SKM-1 (cell line): ENCODE measurements around the gene GIPC2.
"Not testable (repeated sequence)": the region's sequence is repeated elsewhere in the genome, so short reads cannot be mapped to it uniquely, and the experiment has no call there.

ENCODE experiments used
- DNase-seq: peaks from one replicate; lab custom pipeline; 2025; ENCODE audit not compliant: unreplicated experiment; lab: John Stamatoyannopoulos, UW

The GIPC2 gene

GRCh38 chr1:78094639-78095038, 48.9 kb downstream of the GIPC2 start:
- no peak for DNase-seq

GRCh38 chr1:78095593-78095992, 49.8 kb downstream of the GIPC2 start:
- DNase-seq, result no peak

- no peak for DNase-seq
Measured at GRCh38 chr1:78096017-78096416, 50.3 kb downstream of the GIPC2 start.

- DNase-seq, result no peak
Measured at GRCh38 chr1:78096976-78097375, 51.2 kb downstream of the GIPC2 start.

- DNase-seq, result no peak
Measured at GRCh38 chr1:78101051-78101450, 55.3 kb downstream of the GIPC2 start.

DNA sequence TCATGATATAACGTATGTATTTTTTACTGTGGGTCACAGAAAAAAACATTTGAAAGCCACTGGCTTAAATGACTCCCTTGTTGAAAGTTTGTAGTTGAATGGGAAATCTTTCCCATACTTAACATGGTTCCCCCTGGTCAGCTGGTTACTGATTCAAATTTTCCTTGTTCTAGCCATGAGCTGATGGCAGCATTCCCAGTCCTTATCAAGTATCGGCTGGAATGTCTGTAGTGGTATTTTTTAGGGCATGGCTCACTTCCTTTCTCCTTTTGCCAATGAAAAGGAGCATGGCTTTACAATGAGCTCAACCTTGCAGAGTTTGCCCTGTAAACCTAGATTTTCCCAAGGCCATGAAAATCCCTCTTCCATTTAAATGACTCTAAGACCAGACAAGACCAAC, 55.7 kb downstream of the GIPC2 start:
- DNase-seq, result no peak

DNA sequence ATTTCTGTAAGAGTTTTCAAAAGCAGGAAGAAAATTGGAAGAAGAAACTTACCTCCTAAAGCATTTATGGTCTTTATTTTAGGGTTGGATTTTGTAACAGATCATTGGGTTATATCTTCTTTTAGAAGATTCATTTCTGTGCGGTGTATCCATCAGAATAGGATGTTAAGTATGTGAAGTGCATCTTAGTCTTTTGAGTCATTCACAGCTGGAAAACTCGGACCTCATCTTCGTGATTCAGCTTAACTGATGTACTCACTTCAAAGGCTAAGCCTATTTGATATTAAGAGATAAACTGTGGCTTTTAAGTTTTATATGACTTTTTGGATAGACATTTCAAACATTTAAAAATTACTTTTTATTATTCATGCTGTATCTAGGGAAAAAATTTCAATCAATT, 56.3 kb downstream of the GIPC2 start:
- DNase-seq, result no peak

GRCh38 chr1:78102916-78103315, 57.1 kb downstream of the GIPC2 start:
- no peak for DNase-seq

GRCh38 chr1:78104322-78104721, 58.6 kb downstream of the GIPC2 start:
- no peak for DNase-seq

DNA sequence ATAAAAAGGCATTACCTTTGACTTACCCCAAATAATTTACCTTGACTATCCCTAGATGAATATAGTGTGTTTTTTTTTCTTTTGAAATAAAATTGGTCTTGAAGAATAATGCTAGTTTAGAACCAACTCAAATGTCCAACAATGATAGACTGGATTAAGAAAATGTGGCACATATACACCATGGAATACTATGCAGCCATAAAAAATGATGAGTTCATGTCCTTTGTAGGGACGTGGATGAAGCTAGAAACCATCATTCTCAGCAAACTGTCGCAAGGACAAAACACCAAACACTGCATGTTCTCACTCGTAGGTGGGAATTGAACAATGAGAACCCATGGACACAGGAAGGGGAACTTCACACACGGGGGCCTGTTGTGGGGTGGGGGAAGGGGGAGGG, 63.9 kb downstream of the GIPC2 start:
- DNase-seq, result not testable (repeated sequence)

DNA sequence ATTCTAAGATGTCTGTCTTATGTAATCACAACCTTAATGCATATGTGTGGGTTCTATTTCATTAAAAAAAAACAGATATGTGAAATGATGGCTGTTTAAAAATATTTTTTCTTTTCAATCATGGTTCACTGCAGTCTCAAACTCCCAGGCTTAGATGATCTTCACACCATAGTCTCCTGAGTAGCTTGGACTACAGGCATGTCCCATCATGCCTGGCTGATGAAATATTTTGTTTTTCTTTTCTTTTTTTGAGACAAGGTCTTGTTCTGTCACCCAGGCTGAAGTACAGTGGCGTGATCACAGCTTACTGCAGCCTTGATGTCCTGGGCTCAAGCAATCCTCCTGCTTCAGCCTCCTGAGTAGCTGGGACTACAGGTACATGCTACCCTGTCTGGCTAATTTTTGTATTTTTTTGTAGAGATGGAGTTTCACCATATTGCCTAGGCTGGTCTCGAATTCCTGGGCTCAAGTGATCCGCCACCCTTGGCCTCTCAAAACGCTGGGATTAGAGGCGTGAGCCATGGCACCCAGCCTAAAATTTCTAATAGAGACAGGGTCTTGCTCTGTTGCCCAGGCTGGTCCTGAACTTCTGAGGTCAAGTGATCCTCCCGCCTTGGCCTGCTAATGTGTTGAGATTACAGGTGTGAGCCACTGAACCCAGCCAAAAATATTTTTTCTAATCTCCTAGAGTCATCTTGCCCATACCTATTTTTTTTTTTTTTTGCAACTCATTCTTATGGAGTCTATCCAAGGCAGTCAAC, 67.6 kb downstream of the GIPC2 start:
- DNase-seq, result no peak

DNA sequence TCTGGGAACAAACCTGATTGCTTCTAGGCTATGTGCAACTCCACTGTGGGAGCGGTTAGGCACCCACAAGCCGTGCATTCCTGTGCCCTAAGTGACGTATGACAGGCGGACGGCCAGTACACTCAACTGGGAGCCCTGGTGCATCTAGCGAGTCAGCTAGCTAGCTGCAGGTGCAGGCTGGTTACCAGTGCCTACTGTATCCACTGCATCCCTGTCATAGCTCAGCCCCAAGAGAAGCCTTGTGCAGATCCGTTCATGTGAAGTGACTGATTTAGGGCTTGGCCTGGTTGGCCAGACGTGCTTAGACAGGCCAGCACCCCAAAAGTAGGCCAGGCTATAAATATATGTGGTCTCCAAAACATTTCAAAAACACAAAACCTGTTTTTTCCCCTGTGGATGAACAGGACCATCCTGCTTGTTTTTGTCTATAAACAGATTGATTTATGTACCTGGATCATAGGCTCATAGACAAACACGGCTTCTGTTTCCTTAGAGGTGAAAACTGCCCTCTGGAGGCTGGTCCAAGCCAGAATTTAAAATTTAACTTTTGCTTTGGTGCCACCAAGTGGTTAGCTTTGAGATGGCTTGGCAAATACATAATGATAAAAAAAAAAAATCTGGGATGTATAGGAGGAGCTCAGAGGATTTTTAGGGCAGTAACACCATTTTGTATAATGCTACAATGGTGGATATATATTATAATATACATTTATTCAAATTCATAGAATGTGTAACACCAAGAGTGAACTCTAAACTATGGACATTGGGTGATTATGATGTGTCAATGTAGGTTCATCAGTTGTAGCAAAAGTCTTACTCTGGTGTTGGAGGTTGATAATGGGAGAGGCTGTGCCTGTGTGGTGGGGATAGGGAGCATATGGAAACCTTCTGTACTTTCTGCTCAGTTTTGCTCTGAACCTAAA, 68.5 kb downstream of the GIPC2 start:
- peak; percentile 58 for DNase-seq

DNA sequence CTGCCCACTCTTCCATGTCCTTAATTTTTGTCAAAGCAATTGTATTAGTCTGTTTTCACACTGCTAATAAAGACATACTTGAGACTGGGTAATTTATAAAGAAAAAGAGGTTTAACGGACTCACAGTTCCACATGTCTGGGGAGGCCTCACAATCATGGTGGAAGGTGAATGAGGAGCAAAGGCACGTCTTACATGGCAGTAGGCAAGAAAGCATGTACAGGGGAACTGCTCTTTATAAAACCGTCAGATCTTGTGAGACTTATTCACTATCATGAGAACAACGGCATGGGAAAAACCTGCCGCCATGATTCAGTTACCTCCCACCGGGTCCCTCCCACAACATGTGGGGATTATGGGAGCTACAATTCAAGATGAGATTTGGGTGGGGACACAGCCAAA, 74.7 kb downstream of the GIPC2 start:
- DNase-seq, result not testable (repeated sequence)

DNA sequence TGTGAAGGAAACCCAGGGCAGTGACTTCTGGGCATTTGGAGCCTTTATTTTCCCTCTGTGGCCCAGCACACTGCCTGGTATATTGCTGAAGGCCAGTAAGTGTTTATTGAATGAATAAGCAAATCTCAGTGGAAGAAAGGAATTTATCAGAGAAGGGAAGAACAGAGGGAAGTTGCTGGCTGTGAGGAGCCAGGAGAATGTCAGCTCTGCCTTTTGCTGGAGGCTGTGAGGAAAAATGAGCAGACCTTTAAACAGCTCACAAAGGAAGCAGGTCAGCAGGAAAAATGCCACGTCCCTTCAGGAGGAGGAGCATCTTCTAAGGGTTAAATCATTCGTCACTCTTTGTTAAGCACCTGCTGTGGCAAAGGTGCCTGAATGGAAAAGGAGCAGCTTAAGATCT, 75.9 kb downstream of the GIPC2 start:
- no peak for DNase-seq

- DNase-seq, result no peak
Measured at GRCh38 chr1:78122389-78122788, 76.6 kb downstream of the GIPC2 start.

GRCh38 chr1:78126506-78126905, 80.7 kb downstream of the GIPC2 start:
- no peak for DNase-seq

GRCh38 chr1:78132174-78132947, 86.6 kb downstream of the GIPC2 start:
- no peak for DNase-seq

DNA sequence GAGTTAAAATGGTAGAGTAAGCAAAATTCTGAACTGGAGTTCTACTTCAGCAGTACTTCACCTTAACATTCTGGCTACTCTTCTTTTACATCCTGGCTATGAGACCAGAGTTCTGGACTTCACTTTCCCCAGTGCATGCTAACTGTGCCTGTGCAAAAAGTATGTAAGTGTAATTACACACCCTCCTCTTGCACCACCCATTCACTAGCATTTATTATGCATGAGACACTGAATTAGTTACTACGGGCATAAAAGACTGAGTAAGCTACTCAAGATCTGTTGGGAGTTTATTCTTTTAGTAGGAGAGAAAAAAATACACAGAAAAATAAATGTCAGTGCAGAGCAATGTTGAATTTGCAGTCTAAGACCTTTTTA, 87.2 kb downstream of the GIPC2 start:
- no peak for DNase-seq

DNA sequence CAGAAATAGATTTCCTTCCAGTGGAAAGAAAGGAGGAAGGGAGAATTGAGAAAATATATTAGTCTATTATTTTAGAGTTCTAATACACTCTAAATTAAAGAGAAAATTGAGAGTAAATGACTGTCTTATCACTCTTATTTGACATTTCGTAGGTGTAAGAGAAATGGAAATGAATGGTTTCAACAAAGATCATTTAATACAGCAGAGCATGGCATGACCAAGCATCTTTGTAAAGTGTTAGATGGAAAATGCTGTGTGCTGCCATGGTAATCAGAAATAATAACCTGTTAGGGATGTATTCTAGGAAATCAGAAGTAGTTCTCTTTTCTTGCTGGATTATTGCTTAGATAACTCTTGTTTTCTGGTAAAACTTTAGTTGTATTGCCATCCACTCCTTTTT, 90.9 kb downstream of the GIPC2 start:
- no peak for DNase-seq

- no peak for DNase-seq
Measured at GRCh38 chr1:78141531-78142231, 95.9 kb downstream of the GIPC2 start.

DNA sequence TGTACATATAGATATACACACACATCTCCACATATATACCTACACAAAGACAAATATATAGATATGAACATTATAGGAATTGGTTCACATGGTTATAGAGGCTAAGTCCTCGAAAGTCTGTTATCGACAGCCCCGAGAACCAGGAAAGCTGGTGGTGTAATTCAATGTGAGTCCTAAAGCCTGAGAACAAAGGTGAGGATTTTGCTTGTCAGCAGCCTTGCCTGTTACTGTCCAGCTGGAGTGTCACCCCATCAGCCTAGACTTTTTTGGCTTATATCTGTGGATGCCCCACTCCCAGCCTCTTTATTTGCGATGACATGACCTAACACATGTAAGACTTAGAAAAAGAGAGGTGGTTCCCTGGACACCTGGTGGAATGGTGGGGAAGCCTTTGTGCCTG, 97.0 kb downstream of the GIPC2 start:
- DNase-seq, result no peak
